Measurements from ENCODE around the gene CMIP. TPM values are rescaled to one million over a fixed set of nuclear protein-coding genes. Genes with fewer than 3 reads are reported as not detected.
"Not testable (repeated sequence)": the region's sequence is repeated elsewhere in the genome, so short reads cannot be mapped to it uniquely, and the experiment has no call there.

Gene CMIP
- total RNA-seq, 4 donors from 2014 or later = 15.5 to 65.9 (median 20.2) TPM

DNA sequence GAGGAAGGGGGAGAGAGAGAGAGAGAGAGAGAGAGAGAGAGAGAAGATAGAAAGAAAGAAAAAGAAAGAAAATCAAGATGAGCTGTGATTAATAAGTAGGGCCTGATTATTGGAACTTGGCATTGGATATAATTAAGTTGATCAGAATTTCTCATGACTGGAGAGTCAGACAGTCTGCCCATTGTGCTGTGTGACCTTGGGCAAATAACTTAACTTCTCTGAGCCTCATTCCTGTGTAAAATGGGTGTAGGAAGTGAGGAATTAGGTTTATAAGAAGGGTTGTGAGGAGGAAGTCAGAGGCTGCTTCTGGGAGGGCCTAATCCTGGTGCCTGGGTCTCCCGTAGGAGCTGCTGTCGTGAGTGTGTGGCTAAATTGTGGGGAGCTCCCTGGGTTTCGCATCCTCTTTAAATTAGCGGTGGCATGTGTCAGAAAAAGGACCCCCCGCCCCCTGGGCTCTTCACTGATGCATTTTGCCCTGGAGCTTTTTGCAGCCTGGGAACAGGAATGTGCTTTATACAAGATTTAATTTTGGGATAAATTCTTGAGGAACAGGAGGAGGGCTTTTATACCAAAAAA lies 76.0 kb downstream of the CMIP start:
- Histone ChIP-seq H3K36me3 (no peaks in the 10 kb centered on the region), H3K4me1 (peaks cover 12 to 16% of the 10 kb centered on the region in 2 donors), H3K4me3 (replicated peaks in 1 of 3) (no peak overlapping the region), H3K27me3 (no peaks in the 10 kb centered on the region), H3K27ac (peak overlapping the region in 1 of 3 donors; percentile 19), H3K9me3 (no peaks in the 10 kb centered on the region)
- intact Hi-C loops (cut with DNase I) = no loop called here
- WGBS, 2 donors = 76 to 87% methylated on average over 5 of the region's 5 CpGs
- no peak for DNase-seq
- TF ChIP-seq, protein P1, sequence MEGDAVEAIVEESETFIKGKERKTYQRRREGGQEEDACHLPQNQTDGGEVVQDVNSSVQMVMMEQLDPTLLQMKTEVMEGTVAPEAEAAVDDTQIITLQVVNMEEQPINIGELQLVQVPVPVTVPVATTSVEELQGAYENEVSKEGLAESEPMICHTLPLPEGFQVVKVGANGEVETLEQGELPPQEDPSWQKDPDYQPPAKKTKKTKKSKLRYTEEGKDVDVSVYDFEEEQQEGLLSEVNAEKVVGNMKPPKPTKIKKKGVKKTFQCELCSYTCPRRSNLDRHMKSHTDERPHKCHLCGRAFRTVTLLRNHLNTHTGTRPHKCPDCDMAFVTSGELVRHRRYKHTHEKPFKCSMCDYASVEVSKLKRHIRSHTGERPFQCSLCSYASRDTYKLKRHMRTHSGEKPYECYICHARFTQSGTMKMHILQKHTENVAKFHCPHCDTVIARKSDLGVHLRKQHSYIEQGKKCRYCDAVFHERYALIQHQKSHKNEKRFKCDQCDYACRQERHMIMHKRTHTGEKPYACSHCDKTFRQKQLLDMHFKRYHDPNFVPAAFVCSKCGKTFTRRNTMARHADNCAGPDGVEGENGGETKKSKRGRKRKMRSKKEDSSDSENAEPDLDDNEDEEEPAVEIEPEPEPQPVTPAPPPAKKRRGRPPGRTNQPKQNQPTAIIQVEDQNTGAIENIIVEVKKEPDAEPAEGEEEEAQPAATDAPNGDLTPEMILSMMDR (IDR thresholded peaks at IDR 0.05) = no peak
- no peak for TF ChIP-seq POLR2A (IDR thresholded peaks at IDR 0.05)

DNA sequence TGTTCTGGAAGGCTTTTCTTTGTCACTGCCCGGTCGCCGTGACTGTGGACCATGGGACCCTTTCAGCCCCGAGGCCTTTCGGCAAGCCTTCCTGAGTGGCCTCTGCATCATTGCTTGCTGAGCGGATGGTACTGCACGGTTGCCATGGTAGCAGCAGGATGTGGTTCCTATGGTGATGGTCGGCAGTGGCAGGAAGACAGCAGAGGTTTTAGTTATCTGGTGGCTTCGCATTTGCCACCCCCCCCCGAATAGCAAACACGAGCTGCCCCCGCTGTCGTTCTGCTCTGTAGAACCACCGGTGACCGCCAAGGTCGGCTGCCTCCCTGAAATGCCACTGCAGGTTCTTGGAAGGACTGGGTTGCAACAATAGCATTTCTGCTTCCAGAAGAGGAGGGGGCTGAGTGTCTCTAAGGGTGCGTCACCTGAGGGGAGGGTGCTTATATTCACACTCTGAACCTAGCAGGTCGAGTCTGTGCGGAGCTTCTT lies 76.6 kb downstream of the CMIP start:
- H3K9me3 ChIP-seq = no peaks in the 10 kb centered on the region
- H3K4me1 ChIP-seq = peaks cover 13 to 19% of the 10 kb centered on the region in 2 donors
- no peaks in the 10 kb centered on the region for H3K27me3 ChIP-seq
- no peaks in the 10 kb centered on the region for H3K36me3 ChIP-seq
- H3K4me3 ChIP-seq (replicated peaks in 1 of 3) = no peak overlapping the region
- WGBS, 2 donors = 38 to 44% methylated on average over 12 to 19 of the region's 19 CpGs
- peak overlapping the region in 1 of 3 donors; percentile 19 for H3K27ac ChIP-seq
- intact Hi-C loops (cut with DNase I) = no loop called here
- peak; percentile 68 to 74 for DNase-seq
- TF ChIP-seq, protein P1 (IDR thresholded peaks at IDR 0.05) = no peak
- no peak for TF ChIP-seq POLR2A (IDR thresholded peaks at IDR 0.05)

DNA sequence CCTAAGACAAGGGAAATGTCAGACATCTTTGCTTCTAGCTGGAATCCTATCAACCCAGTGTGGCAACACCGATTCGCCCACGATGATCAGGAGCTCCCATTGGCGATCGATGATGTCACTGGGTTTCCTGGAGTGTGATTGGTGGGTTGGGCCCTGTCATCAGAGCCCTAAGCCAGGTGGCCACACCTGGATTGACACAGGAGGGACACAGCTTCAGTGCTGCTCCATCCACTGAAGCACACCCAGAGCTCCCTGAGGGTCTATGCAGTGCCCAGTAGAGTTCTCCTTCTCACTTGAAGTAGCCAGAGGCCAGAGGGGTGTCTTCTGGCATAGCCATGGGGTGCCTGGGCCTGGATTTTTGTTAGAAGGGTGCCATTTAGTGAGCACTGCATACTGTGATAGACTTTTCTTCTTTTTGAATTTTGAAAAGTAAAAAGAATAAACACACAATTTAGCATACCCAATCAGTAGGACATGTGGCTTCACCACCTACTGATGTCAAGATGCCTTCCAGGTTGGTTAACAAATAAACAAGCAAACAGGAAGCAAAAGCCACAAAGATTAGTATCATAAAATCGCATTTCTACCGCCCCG lies 77.6 kb downstream of the CMIP start:
- Histone ChIP-seq H3K4me1 (peaks cover 22 to 30% of the 10 kb centered on the region in 2 donors), H3K27ac (no peak overlapping the region), H3K4me3 (replicated peaks in 1 of 3) (no peak overlapping the region), H3K36me3 (no peaks in the 10 kb centered on the region), H3K9me3 (no peaks in the 10 kb centered on the region), H3K27me3 (no peaks in the 10 kb centered on the region)
- intact Hi-C loops (cut with DNase I) = no loop called here
- no peak for DNase-seq
- 88 to 92% methylated on average over 8 of the region's 8 CpGs for WGBS, 2 donors
- TF ChIP-seq, protein P1 (IDR thresholded peaks at IDR 0.05) = no peak
- no peak for TF ChIP-seq POLR2A (IDR thresholded peaks at IDR 0.05)

DNA sequence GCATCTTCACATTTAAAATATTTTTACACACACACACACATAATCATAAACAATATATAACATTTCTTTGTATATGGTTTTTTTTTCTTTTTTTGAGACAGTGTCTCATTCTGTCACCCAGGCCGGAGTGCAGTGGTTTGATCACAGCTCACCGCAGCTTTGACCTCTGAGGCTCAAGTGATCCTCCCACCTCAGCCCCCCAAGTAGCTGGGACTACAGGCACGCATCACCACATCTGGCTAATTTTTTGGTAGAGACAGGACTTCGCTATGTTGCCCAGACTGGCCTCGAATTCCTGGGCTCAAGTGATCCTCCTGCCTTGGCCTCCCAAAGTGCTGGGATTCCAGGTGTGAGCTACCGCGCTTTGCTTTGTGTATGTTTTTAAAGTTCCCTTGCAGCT lies 78.2 kb downstream of the CMIP start:
- H3K4me3 ChIP-seq (replicated peaks in 1 of 3); intact Hi-C loops (cut with DNase I); H3K27ac ChIP-seq; DNase-seq; H3K36me3 ChIP-seq; H3K9me3 ChIP-seq; H3K27me3 ChIP-seq: not testable (repeated sequence)
- WGBS, 2 donors = 89 to 98% methylated on average over 7 of the region's 7 CpGs
- H3K4me1 ChIP-seq = peaks cover 22 to 32% of the 10 kb centered on the region in 2 donors

DNA sequence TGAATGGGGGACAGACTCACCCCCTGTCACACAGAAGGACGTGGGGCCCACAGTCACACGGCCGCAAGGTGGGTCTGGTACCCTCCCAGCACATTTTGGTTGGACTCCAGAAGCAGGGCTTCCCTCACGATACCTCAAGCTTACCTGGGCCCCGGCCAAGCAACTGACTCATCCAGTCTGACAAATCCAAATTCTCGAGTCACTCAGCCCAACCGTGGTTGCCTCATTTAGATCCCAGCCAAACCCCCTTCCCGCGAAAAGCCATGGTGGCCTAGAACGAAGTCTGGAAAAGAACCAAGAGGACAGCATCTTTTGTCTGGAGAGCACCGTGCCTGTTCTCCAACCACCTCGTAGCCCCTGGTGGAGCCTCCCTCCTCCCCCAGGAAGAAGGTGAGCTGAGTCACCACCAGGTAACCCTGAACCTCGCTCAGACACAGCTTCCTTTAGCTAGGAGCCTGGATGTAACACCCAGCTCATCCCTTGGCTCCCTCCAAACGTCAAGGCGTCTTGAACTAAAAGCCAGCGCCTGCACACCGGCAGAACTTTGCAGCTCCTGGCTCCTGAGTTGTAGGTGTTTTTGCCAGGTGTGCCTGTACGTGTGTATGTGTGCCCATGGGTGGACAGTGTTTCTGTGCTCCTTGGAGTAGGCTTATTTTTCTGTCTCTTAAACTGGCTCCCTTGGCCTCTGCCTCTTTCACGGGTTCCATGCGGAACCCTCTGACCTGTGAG lies 78.9 kb downstream of the CMIP start:
- no peak for TF ChIP-seq POLR2A (IDR thresholded peaks at IDR 0.05)
- TF ChIP-seq, protein P1 (IDR thresholded peaks at IDR 0.05) = no peak
- no peaks in the 10 kb centered on the region for H3K27me3 ChIP-seq
- DNase-seq = no peak
- peaks cover 22 to 32% of the 10 kb centered on the region in 2 donors for H3K4me1 ChIP-seq
- H3K4me3 ChIP-seq (replicated peaks in 1 of 3) = no peak overlapping the region
- H3K9me3 ChIP-seq = no peaks in the 10 kb centered on the region
- 81 to 91% methylated on average over 17 to 20 of the region's 20 CpGs for WGBS, 2 donors
- H3K27ac ChIP-seq = no peak overlapping the region
- H3K36me3 ChIP-seq = no peaks in the 10 kb centered on the region
- intact Hi-C loops (cut with DNase I) = no loop called here

All from thyroid gland (tissue), 4 donors.